ENCODE measurements around the gene TAF3.

TAF3 gene

GRCh38 chr10:7855205-7855604 lies 36.9 kb downstream of the TAF3 start:
- Histone ChIP-seq H3K79me2 (ENCODE audit: insufficient read depth, low read length) (peaks cover 16% of the 10 kb centered on the region; the same call in 1 of the 2 replicates), H3K4me2 (ENCODE audit: insufficient read depth, low read length) (no peak overlapping the region), H3K36me3 (ENCODE audit: insufficient read depth, low read length) (0 out of 2 replicates have a peak, but pooled peaks cover 2% of the 10 kb centered on the region), H3K9ac (ENCODE audit: low read depth, low read length) (no peak overlapping the region), H2AFZ (ENCODE audit: low read depth, low read length) (no peak overlapping the region), H3K27me3 (ENCODE audit: insufficient read depth, low read length, poor library complexity) (no peaks in the 10 kb centered on the region), H4K20me1 (ENCODE audit: insufficient read depth, low read length) (0 out of 2 replicates have a peak, but pooled peaks cover 3% of the 10 kb centered on the region), H3K4me3 (ENCODE audit: low read depth in 1 of 2, low read length in 2 of 2) (no peak overlapping the region), H3K4me1 (ENCODE audit: insufficient read depth, low read length) (no peaks in the 10 kb centered on the region), H3K27ac (ENCODE audit: low read length) (no peak overlapping the region), H3K9me3 (ENCODE audit: insufficient read depth, low read length, severe bottlenecking) (peaks cover 5% of the 10 kb centered on the region)
- TF ChIP-seq CTCF (IDR thresholded peaks at IDR 0.05; ENCODE audit: borderline replicate concordance, extremely low read depth, low read length, poor library complexity, severe bottlenecking) (no peak), EZH2 (IDR thresholded peaks at IDR 0.05; ENCODE audit: borderline replicate concordance, low read depth, low read length, severe bottlenecking) (no peak)
- ATAC-seq (ENCODE audit: insufficient read depth, low read depth) = no peak
- DNase-seq = no peak

- 0 out of 2 replicates have a peak, but pooled peaks cover 2% of the 10 kb centered on the region for H3K36me3 ChIP-seq (ENCODE audit: insufficient read depth, low read length)
- no peak overlapping the region for H3K4me2 ChIP-seq (ENCODE audit: insufficient read depth, low read length)
- H3K9ac ChIP-seq (ENCODE audit: low read depth, low read length) = no peak overlapping the region
- no peaks in the 10 kb centered on the region for H3K4me1 ChIP-seq (ENCODE audit: insufficient read depth, low read length)
- peaks cover 13% of the 10 kb centered on the region; the same call in 1 of the 2 replicates for H3K79me2 ChIP-seq (ENCODE audit: insufficient read depth, low read length)
- 0 out of 2 replicates have a peak, but pooled peaks cover 3% of the 10 kb centered on the region for H4K20me1 ChIP-seq (ENCODE audit: insufficient read depth, low read length)
- ATAC-seq (ENCODE audit: insufficient read depth, low read depth) (no peak), DNase-seq (no peak)
- H3K9me3 ChIP-seq (ENCODE audit: insufficient read depth, low read length, severe bottlenecking) = peaks cover 7% of the 10 kb centered on the region
- H3K4me3 ChIP-seq (ENCODE audit: low read depth in 1 of 2, low read length in 2 of 2) = no peak overlapping the region
- no peaks in the 10 kb centered on the region for H3K27me3 ChIP-seq (ENCODE audit: insufficient read depth, low read length, poor library complexity)
- TF ChIP-seq EZH2 (IDR thresholded peaks at IDR 0.05; ENCODE audit: borderline replicate concordance, low read depth, low read length, severe bottlenecking) (no peak), CTCF (IDR thresholded peaks at IDR 0.05; ENCODE audit: borderline replicate concordance, extremely low read depth, low read length, poor library complexity, severe bottlenecking) (no peak)
- no peak overlapping the region for H2AFZ ChIP-seq (ENCODE audit: low read depth, low read length)
- no peak overlapping the region for H3K27ac ChIP-seq (ENCODE audit: low read length)
Measured at GRCh38 chr10:7856678-7857077, 38.4 kb downstream of the TAF3 start.

- peaks cover 10% of the 10 kb centered on the region; the same call in 1 of the 2 replicates for H3K79me2 ChIP-seq (ENCODE audit: insufficient read depth, low read length)
- H3K27me3 ChIP-seq (ENCODE audit: insufficient read depth, low read length, poor library complexity) = no peaks in the 10 kb centered on the region
- no peak for DNase-seq
- H3K4me1 ChIP-seq (ENCODE audit: insufficient read depth, low read length) = no peaks in the 10 kb centered on the region
- H2AFZ ChIP-seq (ENCODE audit: low read depth, low read length) = no peak overlapping the region
- ATAC-seq (ENCODE audit: insufficient read depth, low read depth) = no peak
- H4K20me1 ChIP-seq (ENCODE audit: insufficient read depth, low read length) = 0 out of 2 replicates have a peak, but pooled peaks cover 3% of the 10 kb centered on the region
- H3K9me3 ChIP-seq (ENCODE audit: insufficient read depth, low read length, severe bottlenecking) = peaks cover 13% of the 10 kb centered on the region
- H3K4me3 ChIP-seq (ENCODE audit: low read depth in 1 of 2, low read length in 2 of 2) = no peak overlapping the region
- H3K4me2 ChIP-seq (ENCODE audit: insufficient read depth, low read length) = no peak overlapping the region
- no peak for TF ChIP-seq EZH2 (IDR thresholded peaks at IDR 0.05; ENCODE audit: borderline replicate concordance, low read depth, low read length, severe bottlenecking)
- no peak for TF ChIP-seq CTCF (IDR thresholded peaks at IDR 0.05; ENCODE audit: borderline replicate concordance, extremely low read depth, low read length, poor library complexity, severe bottlenecking)
- no peak overlapping the region for H3K27ac ChIP-seq (ENCODE audit: low read length)
- H3K9ac ChIP-seq (ENCODE audit: low read depth, low read length) = no peak overlapping the region
- H3K36me3 ChIP-seq (ENCODE audit: insufficient read depth, low read length) = no peaks in the 10 kb centered on the region
Measured at GRCh38 chr10:7857262-7857661, 39.0 kb downstream of the TAF3 start.

Data from DND-41 (cell line).